Measurements from ENCODE around the gene CYP2C19. TPM values are rescaled to one million over a fixed set of nuclear protein-coding genes. Genes with fewer than 3 reads are reported as not detected.

Gene CYP2C19
- total RNA-seq, 4 donors from 2014 or later: 0.30 to 1.9 (median 1.0) TPM

GRCh38 chr10:94902570-94902969 is 140.1 kb downstream of the CYP2C19 start:
- peaks cover 6% of the 10 kb centered on the region for H3K9me3 ChIP-seq
- TF ChIP-seq POLR2AphosphoS5 (IDR thresholded peaks at IDR 0.05): no peak
- no peak for TF ChIP-seq POLR2A (IDR thresholded peaks at IDR 0.05)
- no peak for TF ChIP-seq CTCF (IDR thresholded peaks at IDR 0.05)
- TF ChIP-seq EP300 (IDR thresholded peaks at IDR 0.05): no peak
- H3K4me3 ChIP-seq: no peak overlapping the region
- H3K36me3 ChIP-seq: no peaks in the 10 kb centered on the region
- H3K27me3 ChIP-seq: no peaks in the 10 kb centered on the region
- DNase-seq (ENCODE audit: low spot score in 2 of 2): no peak
- no peak overlapping the region for H3K27ac ChIP-seq
- 0% methylated on average over 1 of the region's 1 CpG for WGBS
- H3K4me1 ChIP-seq: no peaks in the 10 kb centered on the region

Other genes with a start within 250 kb of the CYP2C19 start
- 10 to 100 TPM in 2 of 4 donors, 1 to 10 TPM in 2; 5.2 to 12.9 (median 8.9) TPM for gene HELLS, start 216.9 kb upstream of the CYP2C19 start, total RNA-seq
- gene CYP2C18, start 79.0 kb upstream of the CYP2C19 start, total RNA-seq: 10 to 100 TPM in 2 of 4 donors, 1 to 10 TPM in 2; 6.4 to 15.2 (median 11.1) TPM
- gene CYP2C9, start 176.0 kb downstream of the CYP2C19 start, total RNA-seq: 1 to 10 TPM; 1.5 to 7.2 (median 2.5) TPM